Sigmoid colon (tissue), 7 donors: ENCODE results near the gene MATCAP1. TPM values are rescaled to one million over a fixed set of nuclear protein-coding genes. Genes with fewer than 3 reads are reported as not detected.

Experiments
- DNase-seq: peaks from one replicate; pipeline ENCODE4 v3.0.0-alpha.2; 2019
- H3K27ac ChIP-seq, 4 donors: fragments of 200-600 bp; sonication (generic); one replicate each; pipeline ENCODE4 v1.5.1; 2016 to 2019; ENCODE audit warnings: mild to moderate bottlenecking in 1 of 4
- H3K27me3 ChIP-seq, 3 donors: fragments of 200-600 bp; sonication (generic); one replicate each; pipeline ENCODE4 v1.5.1; 2019; ENCODE audit warnings: mild to moderate bottlenecking in 1 of 3
- H3K36me3 ChIP-seq, 4 donors: fragments of 200-600 bp; sonication (generic); one replicate each; pipeline ENCODE4 v1.5.1; 2016 to 2019
- H3K4me1 ChIP-seq, 4 donors: fragments of 200-600 bp; sonication (generic); one replicate each; pipeline ENCODE4 v1.5.1; 2017 to 2019
- H3K4me3 ChIP-seq, 4 donors: fragments of 200-600 bp; sonication (generic); one replicate each; pipeline ENCODE4 v1.5.1; 2017 to 2019; ENCODE audit warnings: mild to moderate bottlenecking in 2 of 4, moderate library complexity in 1 of 4
- H3K9me3 ChIP-seq, 4 donors: fragments of 200-600 bp in 3 of 4; sonication (generic) in 3 of 4; one replicate each; pipeline versions ENCODE4 v1.5.1 to v1.6.1; 2013 to 2019
- EP300 ChIP-seq, 4 donors: sonication (generic); formaldehyde crosslinking; IDR thresholded peaks; one replicate each; pipeline ENCODE4 v1.6.1; 2017; ENCODE audit warnings: antibody characterized with exemption in 4 of 4
- POLR2A ChIP-seq, 2 donors: fragments of 450-650 bp; IDR thresholded peaks; one replicate each; pipeline ENCODE4 v1.6.1; 2016; ENCODE audit warnings: antibody characterized with exemption in 2 of 2, mild to moderate bottlenecking in 2 of 2, moderate library complexity in 2 of 2
- POLR2AphosphoS5 ChIP-seq, 4 donors: sonication (generic); formaldehyde crosslinking; IDR thresholded peaks; one replicate each; pipeline ENCODE4 v1.6.1; 2017; ENCODE audit warnings: antibody characterized with exemption in 4 of 4
- WGBS, 2 donors: extraction: QIAGEN DNeasy Blood & Tissue Kit; methylation state at CpG; one replicate each; pipeline ENCODE4 v1.1.7; 2013; 5-methylcytosine and 5-hydroxymethylcytosine counted together
- intact Hi-C: fragments of 100-400 bp; cut with DNase I; formaldehyde crosslinking; loops from one replicate; pipeline ENCODE4 v1.15.1; 2023
- polyA plus RNA-seq, 3 donors: library from polyadenylated mRNA; stranded (reverse); fragments of 200-250 nt; gene quantifications; one replicate each; pipeline ENCODE4 v1.2.3, GENCODE V29; 2013
- total RNA-seq, 4 donors: library from RNA; depleted of rRNA; stranded (reverse); fragments of >200 nt; gene quantifications; one replicate each; pipeline ENCODE4 v1.1.0, GENCODE V29; 2016
- TF ChIP-seq, protein P1 (sequence below), 4 experiments: fragments of 450-650 bp in 3 of 4; fragments of 200-600 bp in 1 of 4; IDR thresholded peaks; one replicate each; pipeline ENCODE4 v1.5.1; 2016 to 2019; ENCODE audit warnings: antibody characterized with exemption in 4 of 4, mild to moderate bottlenecking in 3 of 4, moderate library complexity in 2 of 4
- donor health status: healthy with polysubstance abuse.
- donor health status: Bipolar disorder and iron deficiency.
- donor health status: healthy.

The MATCAP1 gene
- total and polyA plus RNA-seq, 7 donors, result 3.0 to 30.3 (median 9.4) TPM

DNA sequence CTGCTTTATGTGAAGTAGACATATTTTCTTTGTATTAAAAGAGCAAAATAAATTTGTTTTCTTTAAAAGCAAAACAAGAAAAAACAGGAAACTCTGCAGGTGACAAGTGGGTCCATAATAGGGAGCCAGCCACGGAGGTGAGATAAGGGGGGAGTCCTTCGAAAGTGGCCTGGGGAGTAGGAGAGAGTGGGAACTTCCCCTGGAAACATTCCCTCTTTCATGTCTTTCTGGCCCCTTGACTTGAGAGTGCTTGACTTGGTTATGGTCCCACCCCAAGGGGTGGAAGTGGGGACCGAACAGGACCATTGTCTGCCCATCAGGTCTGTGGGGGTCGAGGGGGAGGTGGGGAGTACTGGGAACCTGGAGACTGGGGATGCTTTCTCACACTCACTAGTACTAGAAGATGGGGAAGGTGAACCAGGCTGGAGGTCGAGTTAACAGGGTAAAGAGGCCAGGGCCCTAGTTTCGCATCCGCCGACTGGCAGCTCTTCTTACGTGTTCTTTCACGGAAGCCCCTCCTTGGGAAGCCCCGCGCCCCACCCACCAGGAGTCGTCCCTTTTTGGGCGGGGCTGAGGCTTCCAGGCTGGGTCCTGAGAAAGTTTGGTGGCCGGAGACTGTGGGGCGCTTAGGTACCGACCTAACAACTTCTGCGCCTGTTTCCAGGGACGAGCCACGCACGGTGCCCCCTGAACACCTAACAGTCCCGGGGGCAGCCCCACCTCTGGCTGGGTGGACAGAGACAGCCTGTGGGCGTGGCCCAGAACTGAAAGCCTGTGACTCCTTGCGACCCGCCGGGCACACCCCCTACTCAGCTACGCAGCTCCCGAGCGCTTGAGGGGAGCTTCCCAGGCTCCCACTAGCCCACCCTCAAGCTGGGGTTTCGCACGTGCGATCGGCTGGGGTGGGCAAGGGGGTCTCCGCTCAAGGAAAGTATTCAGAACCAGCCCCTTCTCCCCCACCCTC is 24.8 kb downstream of the MATCAP1 start:
- peak overlapping the region; percentile 68 to 92 (median 75) for H3K4me3 ChIP-seq
- 3 to 6% methylated on average over 34 of the region's 34 CpGs for WGBS, 2 donors
- peaks cover 0 to 66% (median 63%) of the 10 kb centered on the region in 4 donors for H3K4me1 ChIP-seq
- peak overlapping the region; percentile 77 to 79 (median 78) for H3K27ac ChIP-seq
- H3K27me3 ChIP-seq, result peaks cover 13 to 48% (median 34%) of the 10 kb centered on the region in 3 donors
- intact Hi-C loops, result loop anchor here (5.0 to 10.0 kb wide), 2 partner anchors 47 to 264 kb away; no protein-coding TSS in a partner anchor
- no peak for TF ChIP-seq POLR2A (IDR thresholded peaks at IDR 0.05)
- no peak for TF ChIP-seq POLR2AphosphoS5 (IDR thresholded peaks at IDR 0.05)
- no peak for TF ChIP-seq EP300 (IDR thresholded peaks at IDR 0.05)
- TF ChIP-seq, protein P1, sequence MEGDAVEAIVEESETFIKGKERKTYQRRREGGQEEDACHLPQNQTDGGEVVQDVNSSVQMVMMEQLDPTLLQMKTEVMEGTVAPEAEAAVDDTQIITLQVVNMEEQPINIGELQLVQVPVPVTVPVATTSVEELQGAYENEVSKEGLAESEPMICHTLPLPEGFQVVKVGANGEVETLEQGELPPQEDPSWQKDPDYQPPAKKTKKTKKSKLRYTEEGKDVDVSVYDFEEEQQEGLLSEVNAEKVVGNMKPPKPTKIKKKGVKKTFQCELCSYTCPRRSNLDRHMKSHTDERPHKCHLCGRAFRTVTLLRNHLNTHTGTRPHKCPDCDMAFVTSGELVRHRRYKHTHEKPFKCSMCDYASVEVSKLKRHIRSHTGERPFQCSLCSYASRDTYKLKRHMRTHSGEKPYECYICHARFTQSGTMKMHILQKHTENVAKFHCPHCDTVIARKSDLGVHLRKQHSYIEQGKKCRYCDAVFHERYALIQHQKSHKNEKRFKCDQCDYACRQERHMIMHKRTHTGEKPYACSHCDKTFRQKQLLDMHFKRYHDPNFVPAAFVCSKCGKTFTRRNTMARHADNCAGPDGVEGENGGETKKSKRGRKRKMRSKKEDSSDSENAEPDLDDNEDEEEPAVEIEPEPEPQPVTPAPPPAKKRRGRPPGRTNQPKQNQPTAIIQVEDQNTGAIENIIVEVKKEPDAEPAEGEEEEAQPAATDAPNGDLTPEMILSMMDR (IDR thresholded peaks at IDR 0.05), result no peak
- H3K36me3 ChIP-seq, result no peaks in the 10 kb centered on the region
- H3K9me3 ChIP-seq, result no peaks in the 10 kb centered on the region
- no peak for DNase-seq

- Histone ChIP-seq H3K36me3 (no peaks in the 10 kb centered on the region), H3K27me3 (peaks cover 6 to 40% (median 25%) of the 10 kb centered on the region in 3 donors), H3K9me3 (no peaks in the 10 kb centered on the region), H3K4me1 (peaks cover 0 to 57% (median 54%) of the 10 kb centered on the region in 4 donors), H3K4me3 (no peak overlapping the region), H3K27ac (peak overlapping the region in 1 of 4 donors; percentile 79)
- WGBS, 2 donors, result 56 to 72% methylated on average over 7 of the region's 7 CpGs
- TF ChIP-seq EP300 (IDR thresholded peaks at IDR 0.05) (no peak), POLR2AphosphoS5 (IDR thresholded peaks at IDR 0.05) (no peak), POLR2A (IDR thresholded peaks at IDR 0.05) (no peak)
- TF ChIP-seq, protein P1 (IDR thresholded peaks at IDR 0.05), result no peak
- intact Hi-C loops, result loop anchor here (5.0 to 10.0 kb wide), 2 partner anchors 46 to 263 kb away; no protein-coding TSS in a partner anchor
- DNase-seq, result no peak
These were observed 25.7 kb downstream of the MATCAP1 start for GRCh38 chr16:67157892-67158635.

GRCh38 chr16:67157106-67157748 is 26.5 kb downstream of the MATCAP1 start:
- Histone ChIP-seq H3K27me3 (peaks cover 0 to 31% (median 17%) of the 10 kb centered on the region in 3 donors), H3K36me3 (no peaks in the 10 kb centered on the region), H3K4me1 (peaks cover 0 to 50% (median 46%) of the 10 kb centered on the region in 4 donors), H3K4me3 (no peak overlapping the region), H3K27ac (no peak overlapping the region), H3K9me3 (no peaks in the 10 kb centered on the region)
- peak; percentile 17 for DNase-seq
- intact Hi-C loops, result loop anchor here (5.0 to 10.0 kb wide), 2 partner anchors 45 to 262 kb away; no protein-coding TSS in a partner anchor
- TF ChIP-seq POLR2AphosphoS5 (IDR thresholded peaks at IDR 0.05) (no peak), POLR2A (IDR thresholded peaks at IDR 0.05) (no peak), EP300 (IDR thresholded peaks at IDR 0.05) (no peak)
- TF ChIP-seq, protein P1 (IDR thresholded peaks at IDR 0.05), result no peak
- 80 to 84% methylated on average over 7 of the region's 7 CpGs for WGBS, 2 donors

DNA sequence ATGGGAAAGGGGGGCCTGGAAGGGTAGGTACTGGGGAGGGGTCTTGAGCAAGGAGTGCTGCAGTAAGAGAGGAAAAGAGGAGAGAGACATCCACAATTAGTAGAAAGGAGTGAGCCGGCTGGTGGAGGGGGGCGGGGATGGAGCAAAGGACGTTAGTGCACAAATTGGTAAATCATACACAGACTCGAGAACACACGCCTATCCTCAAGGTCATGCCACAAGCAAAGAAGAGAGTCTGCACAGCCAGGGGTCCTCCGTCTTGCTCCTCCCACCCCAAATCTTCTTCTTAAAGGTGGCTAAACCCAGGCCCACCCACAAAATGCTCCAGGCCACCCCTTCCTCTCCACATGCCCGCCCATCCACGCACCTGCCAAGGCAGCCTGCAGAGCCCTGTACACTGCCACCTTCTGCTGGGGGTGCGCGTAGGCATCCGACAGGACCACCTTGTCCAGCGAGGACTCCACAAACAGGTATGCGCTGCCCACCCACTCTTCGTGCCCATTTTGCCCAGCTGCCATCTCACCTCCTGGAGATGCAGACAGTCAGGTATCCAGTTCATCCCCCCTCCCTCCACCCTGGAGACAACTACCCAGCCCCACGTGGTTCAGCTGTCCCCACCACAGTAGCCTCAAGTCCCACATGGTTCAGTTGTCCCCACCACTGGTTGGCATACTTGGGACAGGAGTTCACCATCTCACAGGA is 27.5 kb downstream of the MATCAP1 start:
- intact Hi-C loops, result loop anchor here (5.0 to 10.0 kb wide), 2 partner anchors 44 to 261 kb away; no protein-coding TSS in a partner anchor
- peak; percentile 62 for DNase-seq
- peaks cover 0 to 22% (median 9%) of the 10 kb centered on the region in 3 donors for H3K27me3 ChIP-seq
- no peaks in the 10 kb centered on the region for H3K36me3 ChIP-seq
- H3K9me3 ChIP-seq, result no peaks in the 10 kb centered on the region
- 44 to 68% methylated on average over 15 of the region's 15 CpGs for WGBS, 2 donors
- TF ChIP-seq POLR2A (IDR thresholded peaks at IDR 0.05) (no peak), POLR2AphosphoS5 (IDR thresholded peaks at IDR 0.05) (no peak), EP300 (IDR thresholded peaks at IDR 0.05) (no peak)
- TF ChIP-seq, protein P1 (IDR thresholded peaks at IDR 0.05), result no peak
- peaks cover 0 to 45% (median 40%) of the 10 kb centered on the region in 4 donors for H3K4me1 ChIP-seq
- H3K4me3 ChIP-seq, result no peak overlapping the region
- no peak overlapping the region for H3K27ac ChIP-seq
